ENCODE measurements around the gene NRP2. TPM values are rescaled to one million over a fixed set of nuclear protein-coding genes. Genes with fewer than 3 reads are reported as not detected.
A peak's percentile ranks its signal among the peaks of the same experiment; 100 is the strongest.

Gene NRP2
- total RNA-seq, 2 donors from 2014 or later: 9.7 to 21.0 TPM

- no peak overlapping the region for H3K27ac ChIP-seq
- no peak for DNase-seq (ENCODE audit: low spot score)
- TF ChIP-seq POLR2A (IDR thresholded peaks at IDR 0.05) (no peak), POLR2AphosphoS5 (IDR thresholded peaks at IDR 0.05) (no peak), CTCF (IDR thresholded peaks at IDR 0.05) (no peak)
- H3K36me3 ChIP-seq: no peaks in the 10 kb centered on the region
- intact Hi-C loops (cut with DNase I): no loop called here
- H3K27me3 ChIP-seq (replicated peaks; ENCODE audit: insufficient read depth): no peaks in the 10 kb centered on the region
- H3K9me3 ChIP-seq: no peaks in the 10 kb centered on the region
- no peak overlapping the region for H3K4me3 ChIP-seq
- H3K4me1 ChIP-seq (replicated peaks): peaks cover 16% of the 10 kb centered on the region
- 77% methylated on average over 3 of the region's 3 CpGs for WGBS
These were observed 90.7 kb downstream of the NRP2 start for GRCh38 chr2:205772983-205773382.

GRCh38 chr2:205773989-205774388 is 91.7 kb downstream of the NRP2 start:
- Histone ChIP-seq H3K4me1 (replicated peaks) (peaks cover 11% of the 10 kb centered on the region), H3K9me3 (no peaks in the 10 kb centered on the region), H3K36me3 (no peaks in the 10 kb centered on the region), H3K27me3 (replicated peaks; ENCODE audit: insufficient read depth) (no peaks in the 10 kb centered on the region), H3K4me3 (no peak overlapping the region), H3K27ac (no peak overlapping the region)
- DNase-seq (ENCODE audit: low spot score): no peak
- no peak for TF ChIP-seq CTCF (IDR thresholded peaks at IDR 0.05)
- TF ChIP-seq POLR2AphosphoS5 (IDR thresholded peaks at IDR 0.05): no peak
- no peak for TF ChIP-seq POLR2A (IDR thresholded peaks at IDR 0.05)
- 94% methylated on average over 1 of the region's 1 CpG for WGBS
- intact Hi-C loops (cut with DNase I): no loop called here

GRCh38 chr2:205775097-205775877 is 93.0 kb downstream of the NRP2 start:
- Histone ChIP-seq H3K27me3 (replicated peaks; ENCODE audit: insufficient read depth) (no peaks in the 10 kb centered on the region), H3K36me3 (no peaks in the 10 kb centered on the region), H3K9me3 (no peaks in the 10 kb centered on the region), H3K4me3 (no peak overlapping the region), H3K27ac (no peak overlapping the region), H3K4me1 (replicated peaks) (peaks cover 4% of the 10 kb centered on the region)
- TF ChIP-seq POLR2A (IDR thresholded peaks at IDR 0.05): no peak
- peak; percentile 74 for TF ChIP-seq POLR2AphosphoS5 (IDR thresholded peaks at IDR 0.05)
- intact Hi-C loops (cut with DNase I): no loop called here
- WGBS: 28% methylated on average over 6 of the region's 6 CpGs
- peak; percentile 69 for DNase-seq (ENCODE audit: low spot score)

GRCh38 chr2:205776139-205776538 is 93.8 kb downstream of the NRP2 start:
- WGBS: 82% methylated on average over 19 of the region's 19 CpGs
- Histone ChIP-seq H3K36me3 (no peaks in the 10 kb centered on the region), H3K4me1 (replicated peaks) (no peaks in the 10 kb centered on the region), H3K9me3 (no peaks in the 10 kb centered on the region), H3K4me3 (no peak overlapping the region), H3K27me3 (replicated peaks; ENCODE audit: insufficient read depth) (no peaks in the 10 kb centered on the region), H3K27ac (no peak overlapping the region)
- no peak for TF ChIP-seq POLR2AphosphoS5 (IDR thresholded peaks at IDR 0.05)
- peak; percentile 32 to 59 (median 45) for TF ChIP-seq CTCF (IDR thresholded peaks at IDR 0.05)
- intact Hi-C loops (cut with DNase I): no loop called here
- no peak for DNase-seq (ENCODE audit: low spot score)

- TF ChIP-seq CTCF (IDR thresholded peaks at IDR 0.05) (no peak), POLR2A (IDR thresholded peaks at IDR 0.05) (no peak), POLR2AphosphoS5 (IDR thresholded peaks at IDR 0.05) (no peak)
- Histone ChIP-seq H3K9me3 (no peaks in the 10 kb centered on the region), H3K4me3 (no peak overlapping the region), H3K4me1 (replicated peaks) (no peaks in the 10 kb centered on the region), H3K27me3 (replicated peaks; ENCODE audit: insufficient read depth) (no peaks in the 10 kb centered on the region), H3K27ac (no peak overlapping the region), H3K36me3 (no peaks in the 10 kb centered on the region)
- WGBS: 60% methylated on average over 5 of the region's 5 CpGs
- intact Hi-C loops (cut with DNase I): no loop called here
- DNase-seq (ENCODE audit: low spot score): no peak
These were observed 94.4 kb downstream of the NRP2 start for GRCh38 chr2:205776720-205777119.

Measured in prostate gland (tissue), 2 donors.